ENCODE measurements around the gene GFOD1. TPM values are rescaled to one million over a fixed set of nuclear protein-coding genes. Genes with fewer than 3 reads are reported as not detected.

Gene GFOD1
- total RNA-seq, 1 donor from 2014 or later, result 2.2 TPM

DNA sequence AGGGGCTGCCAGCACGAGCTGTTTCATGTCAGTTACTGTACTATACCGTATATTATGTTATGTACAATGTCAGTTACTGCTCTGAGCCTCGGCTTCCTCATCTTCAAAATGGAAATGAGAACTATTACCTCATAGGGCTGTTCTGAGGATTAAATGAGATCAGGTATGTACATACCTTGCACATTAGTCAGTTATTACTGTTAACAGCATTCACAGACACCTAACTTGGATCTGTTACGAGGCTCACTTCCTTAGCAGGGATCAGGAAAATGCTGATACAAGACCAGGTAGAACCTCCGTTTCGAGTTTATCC, 89.4 kb downstream of the GFOD1 start:
- no peak overlapping the region for H3K4me3 ChIP-seq (ENCODE audit: low read depth, low read length)
- no peak for DNase-seq (ENCODE audit: low read depth)
- TF ChIP-seq, protein P1, sequence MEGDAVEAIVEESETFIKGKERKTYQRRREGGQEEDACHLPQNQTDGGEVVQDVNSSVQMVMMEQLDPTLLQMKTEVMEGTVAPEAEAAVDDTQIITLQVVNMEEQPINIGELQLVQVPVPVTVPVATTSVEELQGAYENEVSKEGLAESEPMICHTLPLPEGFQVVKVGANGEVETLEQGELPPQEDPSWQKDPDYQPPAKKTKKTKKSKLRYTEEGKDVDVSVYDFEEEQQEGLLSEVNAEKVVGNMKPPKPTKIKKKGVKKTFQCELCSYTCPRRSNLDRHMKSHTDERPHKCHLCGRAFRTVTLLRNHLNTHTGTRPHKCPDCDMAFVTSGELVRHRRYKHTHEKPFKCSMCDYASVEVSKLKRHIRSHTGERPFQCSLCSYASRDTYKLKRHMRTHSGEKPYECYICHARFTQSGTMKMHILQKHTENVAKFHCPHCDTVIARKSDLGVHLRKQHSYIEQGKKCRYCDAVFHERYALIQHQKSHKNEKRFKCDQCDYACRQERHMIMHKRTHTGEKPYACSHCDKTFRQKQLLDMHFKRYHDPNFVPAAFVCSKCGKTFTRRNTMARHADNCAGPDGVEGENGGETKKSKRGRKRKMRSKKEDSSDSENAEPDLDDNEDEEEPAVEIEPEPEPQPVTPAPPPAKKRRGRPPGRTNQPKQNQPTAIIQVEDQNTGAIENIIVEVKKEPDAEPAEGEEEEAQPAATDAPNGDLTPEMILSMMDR (conservative IDR thresholded peaks at IDR 0.05; ENCODE audit: low read depth, low read length), result no peak

DNA sequence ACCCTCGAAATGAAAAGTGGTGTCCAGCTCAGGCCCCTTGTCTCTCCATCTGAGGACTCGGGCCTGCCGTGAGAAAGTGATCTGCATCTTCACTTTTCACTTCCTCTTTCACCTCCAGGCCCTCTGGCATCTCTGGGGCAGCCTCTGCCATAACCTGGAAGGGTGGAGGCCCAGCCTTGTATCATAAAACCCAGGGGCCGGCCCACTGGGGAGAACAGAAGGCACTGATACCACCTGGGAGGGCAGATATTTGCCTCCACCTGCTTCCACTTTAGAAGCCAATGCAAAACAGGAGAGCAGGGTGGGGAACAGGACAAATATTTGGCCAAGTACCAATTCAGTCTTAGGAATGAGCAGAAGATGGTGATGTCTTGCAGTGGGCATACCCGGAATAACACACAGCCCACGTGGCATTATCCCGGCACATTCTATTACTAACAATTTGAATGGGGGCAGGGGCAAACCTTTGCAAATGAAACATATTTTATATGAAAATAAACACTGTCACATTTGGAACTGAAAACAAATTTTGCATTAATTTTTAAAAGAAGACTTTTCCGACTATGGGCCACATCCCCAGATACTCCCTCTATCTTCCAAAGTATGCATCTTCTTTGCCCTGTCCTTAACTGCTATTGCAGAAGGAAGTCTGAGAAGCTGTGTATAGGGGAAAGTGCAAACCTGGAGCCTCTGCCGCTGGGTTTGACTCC, 89.9 kb downstream of the GFOD1 start:
- TF ChIP-seq, protein P1 (conservative IDR thresholded peaks at IDR 0.05; ENCODE audit: low read depth, low read length), result peak; percentile 23
- no peak for DNase-seq (ENCODE audit: low read depth)
- no peak overlapping the region for H3K4me3 ChIP-seq (ENCODE audit: low read depth, low read length)

- DNase-seq (ENCODE audit: low read depth), result no peak
- H3K4me3 ChIP-seq (ENCODE audit: low read depth, low read length), result no peak overlapping the region
- TF ChIP-seq, protein P1 (conservative IDR thresholded peaks at IDR 0.05; ENCODE audit: low read depth, low read length), result no peak
These were observed 91.1 kb downstream of the GFOD1 start for GRCh38 chr6:13396241-13396792.

- no peak overlapping the region for H3K4me3 ChIP-seq (ENCODE audit: low read depth, low read length)
- TF ChIP-seq, protein P1 (conservative IDR thresholded peaks at IDR 0.05; ENCODE audit: low read depth, low read length), result no peak
- DNase-seq (ENCODE audit: low read depth), result no peak
These were observed 91.8 kb downstream of the GFOD1 start for GRCh38 chr6:13395272-13396237.

GRCh38 chr6:13392462-13392861, 94.9 kb downstream of the GFOD1 start:
- H3K4me3 ChIP-seq (ENCODE audit: low read depth, low read length), result no peak overlapping the region
- TF ChIP-seq, protein P1 (conservative IDR thresholded peaks at IDR 0.05; ENCODE audit: low read depth, low read length), result no peak
- no peak for DNase-seq (ENCODE audit: low read depth)

DNA sequence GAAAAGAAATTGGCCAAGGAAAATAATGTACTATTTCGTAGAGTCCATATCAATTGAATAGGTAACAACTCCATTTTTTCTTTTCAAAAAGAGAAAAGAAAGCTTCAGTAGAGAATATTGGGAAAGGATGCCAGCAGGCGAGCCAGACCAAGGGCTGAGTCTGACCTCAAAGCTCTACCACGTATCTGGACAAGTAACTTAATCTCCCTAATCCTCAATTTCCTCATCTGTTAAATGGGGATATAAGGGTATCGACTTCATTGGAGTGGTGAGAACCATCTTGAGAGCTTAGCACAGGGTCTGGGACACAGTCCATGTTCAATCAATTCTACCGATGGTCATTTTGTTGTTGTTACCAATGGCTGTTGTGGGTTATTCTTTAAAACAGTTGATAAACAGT, 95.9 kb downstream of the GFOD1 start:
- no peak for DNase-seq (ENCODE audit: low read depth)
- H3K4me3 ChIP-seq (ENCODE audit: low read depth, low read length), result no peak overlapping the region
- TF ChIP-seq, protein P1 (conservative IDR thresholded peaks at IDR 0.05; ENCODE audit: low read depth, low read length), result no peak
